GM12878 (cell line): ENCODE data around the gene XIRP1. TPM values are rescaled to one million over a fixed set of nuclear protein-coding genes. Genes with fewer than 3 reads are reported as not detected.

Source experiments
- ATAC-seq: fragments of 200-7000 bp; cut with Tn5 transposase; 3 replicates; pipeline ENCODE4 v1.9.1; 2020; ENCODE audit warnings: mild to moderate bottlenecking, moderate library complexity
- BruUV-seq: library from RNA; stranded (reverse); fragments of 400-500 nt; replicated peaks from 2 replicates; lab custom pipeline; 2021; lab: Mats Ljungman, UMichigan
- CTCF ChIA-PET: fragments of 300-600 bp; sonication (Branson Sonifier 250); formaldehyde crosslinking; extraction: SDS; loops from one replicate; lab custom pipeline; 2021; ENCODE audit warnings: inconsistent platforms; lab: Yijun Ruan, JAX
- POLR2A ChIA-PET: fragments of 350-600 bp; formaldehyde crosslinking; extraction: SDS; loops from one replicate; lab custom pipeline; 2021; ENCODE audit warnings: inconsistent platforms; lab: Charles Lee
- RAD21 ChIA-PET: fragments of 300-600 bp; sonication (Branson Sonifier 250); formaldehyde crosslinking; loops from one replicate; lab custom pipeline; 2023; ENCODE audit warnings: antibody characterized with exemption; ENCODE audit not compliant: unreplicated experiment; lab: Charles Lee
- SMC1A ChIA-PET: fragments of 300-600 bp; sonication (Branson Sonifier 250); formaldehyde crosslinking; loops from one replicate; lab custom pipeline; 2023; ENCODE audit not compliant: unreplicated experiment, uncharacterized antibody; lab: Charles Lee
- DNase-seq: peaks from one replicate; pipeline ENCODE4 v3.0.0-alpha.2; 2011; ENCODE audit warnings: low read depth, low spot score
- FAIRE-seq: peaks from 3 replicates; lab custom pipeline; 2011; peaks lifted over from hg19 to GRCh38; lab: Jason Lieb, UNC
- H2AFZ ChIP-seq: 2 replicates; pipeline ENCODE4 v1.6.0; 2011; ENCODE audit warnings: low read depth, low read length, control low read depth; ENCODE audit not compliant: control insufficient read depth
- H3K27ac ChIP-seq: 2 replicates; pipeline ENCODE4 v1.5.1; 2011; ENCODE audit warnings: control low read depth; ENCODE audit not compliant: control insufficient read depth, insufficient read depth
- H3K27me3 ChIP-seq, 2 experiments: replicated peaks in 1 of 2; 2 replicates each; pipeline versions ENCODE4 v1.6.0 to v1.6.1; 2011; ENCODE audit warnings: low read length in 1 of 2; ENCODE audit not compliant: control insufficient read depth in 2 of 2, insufficient read depth in 2 of 2
- H3K36me3 ChIP-seq, 2 experiments: 2 replicates each; pipeline ENCODE4 v1.5.1; 2011; ENCODE audit warnings: low read length in 1 of 2; ENCODE audit not compliant: control insufficient read depth in 2 of 2, insufficient read depth in 2 of 2
- H3K4me1 ChIP-seq: 2 replicates; pipeline ENCODE4 v1.6.1; 2011; ENCODE audit warnings: mild to moderate bottlenecking, low read length, moderate library complexity, mixed read lengths; ENCODE audit not compliant: control insufficient read depth, insufficient read depth
- H3K4me2 ChIP-seq: 2 replicates; pipeline ENCODE4 v1.6.0; 2011; ENCODE audit warnings: control low read depth; ENCODE audit not compliant: control insufficient read depth, insufficient read depth
- H3K4me3 ChIP-seq: fragments of 200-600 bp; sonication (generic); 2 replicates; pipeline ENCODE4 v1.5.1; 2016
- H3K79me2 ChIP-seq: 2 replicates; pipeline ENCODE4 v1.6.0; 2011; ENCODE audit warnings: low read length; ENCODE audit not compliant: control insufficient read depth, insufficient read depth
- H3K9ac ChIP-seq: 2 replicates; pipeline ENCODE4 v1.8.0; 2011; ENCODE audit warnings: low read length, control low read depth, mixed read lengths; ENCODE audit not compliant: control insufficient read depth, insufficient read depth
- H3K9me3 ChIP-seq: replicated peaks from 3 replicates; pipeline ENCODE4 v1.5.1; 2011; ENCODE audit warnings: mild to moderate bottlenecking, low read length; ENCODE audit not compliant: control insufficient read depth, insufficient read depth
- H4K20me1 ChIP-seq: 2 replicates; pipeline ENCODE4 v1.6.0; 2011; ENCODE audit not compliant: control insufficient read depth, insufficient read depth
- ATF3 ChIP-seq: IDR thresholded peaks from 2 replicates; pipeline ENCODE4 v1.6.1; 2011; ENCODE audit warnings: low read depth, mild to moderate bottlenecking, low read length, moderate library complexity, borderline replicate concordance; ENCODE audit errors: extremely low read depth
- JUND ChIP-seq: IDR thresholded peaks from 2 replicates; pipeline ENCODE4 v1.6.1; 2012; ENCODE audit warnings: low read depth, mild to moderate bottlenecking, low read length, improper control_type of control experiment, moderate library complexity
- MLLT1 ChIP-seq: fragments of 450-650 bp; IDR thresholded peaks from 2 replicates; pipeline ENCODE4 v1.6.1; 2016; ENCODE audit warnings: mild to moderate bottlenecking
- NFYA ChIP-seq: IDR thresholded peaks from 2 replicates; pipeline ENCODE4 v1.6.1; 2011; ENCODE audit warnings: low read depth, mild to moderate bottlenecking, low read length, improper control_type of control experiment, borderline replicate concordance
- POLR2AphosphoS5 ChIP-seq: IDR thresholded peaks from 2 replicates; pipeline ENCODE4 v1.6.1; 2011; ENCODE audit warnings: mild to moderate bottlenecking, low read length, inconsistent platforms
- SMAD1 ChIP-seq: fragments of 450-650 bp; IDR thresholded peaks from 2 replicates; pipeline ENCODE4 v1.6.1; 2018; ENCODE audit warnings: mild to moderate bottlenecking, low read depth; ENCODE audit not compliant: partially characterized antibody
- WRNIP1 ChIP-seq: IDR thresholded peaks from 2 replicates; pipeline ENCODE4 v1.6.1; 2011; ENCODE audit warnings: low read depth, low read length, improper control_type of control experiment, borderline replicate concordance
- WGBS: methylation state at CpG from one replicate; pipeline ENCODE4 v1.1.6; 2016; ENCODE audit warnings: low lambda C conversion rate; ENCODE audit not compliant: insufficient replicate concordance, insufficient coverage; ENCODE audit errors: missing lambda C conversion rate; 5-methylcytosine and 5-hydroxymethylcytosine counted together
- in situ Hi-C: fragments of 300-500 bp; cut with MboI; formaldehyde crosslinking; loops from 9 replicates; pipeline ENCODE4 v1.14.3; 2018; ENCODE audit warnings: mixed read lengths
- intact Hi-C: fragments of 100-400 bp; cut with micrococcal nuclease; formaldehyde crosslinking; loops from one replicate; pipeline ENCODE4 v1.14.2; 2022; ENCODE audit not compliant: unreplicated experiment
- polyA plus RNA-seq, 11 experiments: library from polyadenylated mRNA; depleted of rRNA in 4 of 11; unstranded in 6 of 11; stranded (reverse) in 5 of 11; fragments of >200 nt; fragmentation: Nextera tagmentation in 4 of 11; fragmentation: Illumina TruSeq in 1 of 11; extraction: Ambion mirVana in 4 of 11; extraction: Trizol in 1 of 11; gene quantifications; 1 replicate in 1 of 11; 2 replicates in 10 of 11; pipeline versions ENCODE4 v1.2.1 to v1.2.3, GENCODE V29; 2011 to 2016; ENCODE audit warnings: inconsistent platforms in 2 of 11, missing spikeins in 2 of 11, low read depth in 1 of 11
- total RNA-seq, 4 experiments: library from RNA; depleted of rRNA in 3 of 4; stranded (reverse); fragments of >200 nt in 3 of 4; fragmentation: Illumina TruSeq in 1 of 4; extraction: Trizol in 1 of 4; gene quantifications; 2 replicates each; pipeline versions ENCODE4 v1.2.1 to v1.2.3, GENCODE V29; 2013 to 2021

Gene XIRP1
- total and polyA plus RNA-seq, 10 of the 15 experiments (the other 5 are each of a cell fraction or from before 2014, with no cell fraction given) = 0.03 to 0.38 (median 0.08) TPM; not detected in 1

DNA sequence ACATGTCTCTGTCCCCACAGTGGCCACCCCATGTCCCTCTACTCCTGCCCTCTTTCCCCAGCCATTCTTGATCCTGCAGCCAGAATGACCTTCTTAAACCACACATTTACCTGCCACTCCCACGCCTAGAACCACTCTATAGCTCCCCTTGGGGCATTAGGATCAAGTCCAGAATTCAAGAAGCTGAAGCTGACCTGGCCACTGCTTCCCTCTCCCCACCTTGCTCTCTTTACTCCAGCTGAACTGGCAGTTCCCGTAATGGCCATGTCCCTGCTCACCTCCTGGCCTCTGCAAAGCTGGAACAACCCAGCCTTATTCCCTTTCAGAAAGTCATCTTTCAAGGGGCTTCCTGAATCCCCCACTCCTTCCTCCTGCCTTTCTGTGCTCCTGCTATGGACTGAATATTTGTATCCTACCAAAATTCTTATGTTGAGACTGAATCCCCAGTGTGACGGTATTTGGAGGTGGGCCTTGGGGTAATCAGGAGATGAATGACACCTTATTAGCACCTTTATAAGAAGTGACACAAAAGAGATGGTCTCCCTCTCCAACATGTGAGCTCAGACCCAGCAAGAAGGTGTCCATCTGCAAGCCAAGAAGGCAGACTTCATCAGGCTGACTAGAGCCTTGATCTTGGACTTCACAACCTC lies 42.8 kb downstream of the XIRP1 start:
- Histone ChIP-seq H3K79me2 (peaks cover 78% of the 10 kb centered on the region), H3K9ac (peak overlapping the region; percentile 85), H2AFZ (no peak overlapping the region), H3K27ac (peak overlapping the region; percentile 99), H3K27me3 (no peaks in the 10 kb centered on the region), H3K36me3 (peaks cover under 1 to 3% of the 10 kb centered on the region in 2 experiments; a peak in 3 of 4 replicates), H4K20me1 (no peaks in the 10 kb centered on the region), H3K4me2 (peak overlapping the region; percentile 97), H3K9me3 (no peaks in the 10 kb centered on the region), H3K4me3 (peak overlapping the region; percentile 76; the same call in 1 of the 2 replicates), H3K4me1 (peaks cover 45% of the 10 kb centered on the region)
- ChIA-PET CTCF (interaction anchor here (0.5 to 4.4 kb wide), 7 partner anchors 23 to 149 kb away, joined by 3 to 27 read pairs (median 4); no protein-coding TSS in a partner anchor), POLR2A (interaction anchor here (0.6 to 2.5 kb wide), 7 partner anchors 16 to 257 kb away, joined by 3 to 11 read pairs (median 4); no protein-coding TSS in a partner anchor), SMC1A (interaction anchor here (0.8 to 4.9 kb wide), 15 partner anchors 9 to 150 kb away, joined by 3 to 20 read pairs (median 4); partner anchors contain the start of genes GORASP1 and TTC21A), RAD21 (interaction anchor here (0.6 to 2.0 kb wide), 10 partner anchors 16 to 146 kb away, joined by 3 to 6 read pairs (median 4); no protein-coding TSS in a partner anchor)
- in situ Hi-C loops = no loop called here
- WGBS = 65% methylated on average over 3 of the region's 3 CpGs
- no TSS peak for BruUV-seq
- intact Hi-C loops = no loop called here
- FAIRE-seq (no peak), ATAC-seq (no peak), DNase-seq (no peak)
- no peak for TF ChIP-seq WRNIP1
- no peak for TF ChIP-seq NFYA
- TF ChIP-seq JUND = no peak
- no peak for TF ChIP-seq MLLT1
- TF ChIP-seq POLR2AphosphoS5 = 0 out of 2 replicates have a peak, but pooled peaks have one; percentile 42
- TF ChIP-seq SMAD1 = no peak
- TF ChIP-seq ATF3 = no peak
